Ascending aorta (tissue), 2 donors: ENCODE data around the gene FRMD4A. TPM values are rescaled to one million over a fixed set of nuclear protein-coding genes. Genes with fewer than 3 reads are reported as not detected.

ENCODE experiments used
- DNase-seq, 2 donors: peaks; one replicate each; pipeline ENCODE4 v3.0.0-alpha.2; 2019; ENCODE audit warnings: low spot score in 2 of 2
- H3K27ac ChIP-seq, 2 donors: fragments of 200-600 bp; sonication (generic); one replicate each; pipeline ENCODE4 v1.5.1; 2016 to 2017; ENCODE audit warnings: mild to moderate bottlenecking in 1 of 2
- H3K27me3 ChIP-seq: fragments of 200-600 bp; sonication (generic); one replicate; pipeline ENCODE4 v1.5.1; 2017
- H3K36me3 ChIP-seq, 2 donors: fragments of 200-600 bp; sonication (generic); one replicate each; pipeline ENCODE4 v1.5.1; 2016
- H3K4me1 ChIP-seq, 2 donors: fragments of 200-600 bp; sonication (generic); one replicate each; pipeline ENCODE4 v1.5.1; 2016 to 2017; ENCODE audit warnings: mild to moderate bottlenecking in 1 of 2
- H3K4me3 ChIP-seq, 2 donors: fragments of 200-600 bp; sonication (generic); one replicate each; pipeline ENCODE4 v1.5.1; 2016 to 2017; ENCODE audit warnings: mild to moderate bottlenecking in 1 of 2
- H3K9me3 ChIP-seq, 2 donors: fragments of 200-600 bp; sonication (generic); one replicate each; pipeline ENCODE4 v1.5.1; 2016
- CTCF ChIP-seq, 3 experiments: fragments of 200-600 bp in 2 of 3; fragments of 450-650 bp in 1 of 3; sonication (generic) in 2 of 3; IDR thresholded peaks; one replicate each; pipeline ENCODE4 v1.5.1; 2016 to 2019; ENCODE audit warnings: antibody characterized with exemption in 3 of 3, mild to moderate bottlenecking in 1 of 3, moderate library complexity in 1 of 3
- intact Hi-C: fragments of 100-400 bp; cut with DNase I; formaldehyde crosslinking; loops from one replicate; pipeline ENCODE4 v1.15.1; 2023
- total RNA-seq: library from RNA; depleted of rRNA; stranded (reverse); fragments of >200 nt; gene quantifications from one replicate; pipeline ENCODE4 v1.1.0, GENCODE V29; 2016

The FRMD4A gene
- total RNA-seq, 1 donor from 2014 or later = 108 TPM

- H3K9me3 ChIP-seq = peaks cover 0 to 6% of the 10 kb centered on the region in 2 donors
- no peak for DNase-seq
- no peaks in the 10 kb centered on the region for H3K27me3 ChIP-seq
- no peaks in the 10 kb centered on the region for H3K4me1 ChIP-seq
- H3K27ac ChIP-seq = no peak overlapping the region
- TF ChIP-seq CTCF (IDR thresholded peaks at IDR 0.05) = no peak
- intact Hi-C loops = no loop called here
- H3K4me3 ChIP-seq = no peak overlapping the region
- H3K36me3 ChIP-seq = no peaks in the 10 kb centered on the region
Measured at GRCh38 chr10:13909516-13910258, 421.0 kb downstream of the FRMD4A start.

- intact Hi-C loops = no loop called here
- no peak for DNase-seq
- Histone ChIP-seq H3K9me3 (peaks cover 0 to 6% of the 10 kb centered on the region in 2 donors), H3K4me1 (no peaks in the 10 kb centered on the region), H3K4me3 (no peak overlapping the region), H3K27ac (no peak overlapping the region), H3K36me3 (no peaks in the 10 kb centered on the region), H3K27me3 (no peaks in the 10 kb centered on the region)
- no peak for TF ChIP-seq CTCF (IDR thresholded peaks at IDR 0.05)
Measured at GRCh38 chr10:13908475-13908874, 422.2 kb downstream of the FRMD4A start.

GRCh38 chr10:13907570-13907969, 423.2 kb downstream of the FRMD4A start:
- no peak for DNase-seq
- intact Hi-C loops = no loop called here
- H3K27ac ChIP-seq = no peak overlapping the region
- no peak overlapping the region for H3K4me3 ChIP-seq
- peaks cover 0 to 6% of the 10 kb centered on the region in 2 donors for H3K9me3 ChIP-seq
- H3K36me3 ChIP-seq = no peaks in the 10 kb centered on the region
- no peaks in the 10 kb centered on the region for H3K27me3 ChIP-seq
- TF ChIP-seq CTCF (IDR thresholded peaks at IDR 0.05) = no peak
- no peaks in the 10 kb centered on the region for H3K4me1 ChIP-seq

GRCh38 chr10:13905281-13905680, 425.4 kb downstream of the FRMD4A start:
- Histone ChIP-seq H3K4me1 (no peaks in the 10 kb centered on the region), H3K27me3 (no peaks in the 10 kb centered on the region), H3K27ac (no peak overlapping the region), H3K36me3 (no peaks in the 10 kb centered on the region), H3K9me3 (peaks cover 0 to 4% of the 10 kb centered on the region in 2 donors), H3K4me3 (no peak overlapping the region)
- no peak for TF ChIP-seq CTCF (IDR thresholded peaks at IDR 0.05)
- DNase-seq = no peak
- intact Hi-C loops = no loop called here

- TF ChIP-seq CTCF (IDR thresholded peaks at IDR 0.05) = no peak
- Histone ChIP-seq H3K4me1 (no peaks in the 10 kb centered on the region), H3K36me3 (no peaks in the 10 kb centered on the region), H3K9me3 (no peaks in the 10 kb centered on the region), H3K4me3 (no peak overlapping the region), H3K27ac (no peak overlapping the region), H3K27me3 (no peaks in the 10 kb centered on the region)
- no peak for DNase-seq
- intact Hi-C loops = no loop called here
Measured at GRCh38 chr10:13904064-13904463, 426.7 kb downstream of the FRMD4A start.
